ENCODE measurements around the gene FAM168A. TPM values are rescaled to one million over a fixed set of nuclear protein-coding genes. Genes with fewer than 3 reads are reported as not detected.

The FAM168A gene
- total and polyA plus RNA-seq, 4 donors, result 4.8 to 14.6 (median 9.1) TPM

GRCh38 chr11:73469401-73469800 lies 128.5 kb downstream of the FAM168A start:
- no peak for TF ChIP-seq EGR1 (IDR thresholded peaks at IDR 0.05; ENCODE audit: low read depth in 2 of 2)
- no peak for TF ChIP-seq RAD21 (IDR thresholded peaks at IDR 0.05)
- no peak for TF ChIP-seq REST (IDR thresholded peaks at IDR 0.05)
- no peak for TF ChIP-seq JUND (IDR thresholded peaks at IDR 0.05)
- no peak for TF ChIP-seq FOXA2 (IDR thresholded peaks at IDR 0.05)
- TF ChIP-seq RXRA (IDR thresholded peaks at IDR 0.05), result no peak
- TF ChIP-seq, protein P1, sequence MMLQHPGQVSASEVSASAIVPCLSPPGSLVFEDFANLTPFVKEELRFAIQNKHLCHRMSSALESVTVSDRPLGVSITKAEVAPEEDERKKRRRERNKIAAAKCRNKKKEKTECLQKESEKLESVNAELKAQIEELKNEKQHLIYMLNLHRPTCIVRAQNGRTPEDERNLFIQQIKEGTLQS (IDR thresholded peaks at IDR 0.05), result no peak
- TF ChIP-seq, protein P2, sequence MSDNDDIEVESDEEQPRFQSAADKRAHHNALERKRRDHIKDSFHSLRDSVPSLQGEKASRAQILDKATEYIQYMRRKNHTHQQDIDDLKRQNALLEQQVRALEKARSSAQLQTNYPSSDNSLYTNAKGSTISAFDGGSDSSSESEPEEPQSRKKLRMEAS (IDR thresholded peaks at IDR 0.05), result no peak
- TF ChIP-seq CTCF (IDR thresholded peaks at IDR 0.05; ENCODE audit: low read depth, low read length, missing input control), result no peak
- TF ChIP-seq ZBTB33 (IDR thresholded peaks at IDR 0.05), result no peak
- no peak for TF ChIP-seq HNF4A (conservative IDR thresholded peaks at IDR 0.05)
- Histone ChIP-seq H3K4me1 (ENCODE audit: control insufficient read depth in 4 of 4, insufficient read depth in 4 of 4, low read length in 3 of 4) (peaks cover 0 to 4% (median 0%) of the 10 kb centered on the region in 4 donors), H3K9ac (ENCODE audit: low read depth in 1 of 2, low read length in 2 of 2) (no peak overlapping the region), H3K36me3 (ENCODE audit: control insufficient read depth in 4 of 4, insufficient read depth in 3 of 4, low read depth in 1 of 4, low read length in 3 of 4) (no peaks in the 10 kb centered on the region), H3K27me3 (ENCODE audit: control insufficient read depth in 4 of 4, insufficient read depth in 4 of 4, low read length in 3 of 4) (no peaks in the 10 kb centered on the region), H3K4me3 (ENCODE audit: low read depth in 1 of 3, low read length in 3 of 3) (no peak overlapping the region), H3K27ac (ENCODE audit: low read depth in 1 of 2, low read length in 2 of 2) (no peak overlapping the region), H3K9me3 (ENCODE audit: control insufficient read depth in 4 of 4, low read length in 3 of 4) (no peaks in the 10 kb centered on the region)
- DNase-seq (ENCODE audit: low spot score), result no peak
- 76% methylated on average over 3 of the region's 3 CpGs for WGBS

- Histone ChIP-seq H3K4me1 (ENCODE audit: control insufficient read depth in 4 of 4, insufficient read depth in 4 of 4, low read length in 3 of 4) (peaks cover 0 to 4% (median 0%) of the 10 kb centered on the region in 4 donors), H3K27ac (ENCODE audit: low read depth in 1 of 2, low read length in 2 of 2) (no peak overlapping the region), H3K27me3 (ENCODE audit: control insufficient read depth in 4 of 4, insufficient read depth in 4 of 4, low read length in 3 of 4) (no peaks in the 10 kb centered on the region), H3K9ac (ENCODE audit: low read depth in 1 of 2, low read length in 2 of 2) (no peak overlapping the region), H3K9me3 (ENCODE audit: control insufficient read depth in 4 of 4, low read length in 3 of 4) (no peaks in the 10 kb centered on the region), H3K36me3 (ENCODE audit: control insufficient read depth in 4 of 4, insufficient read depth in 3 of 4, low read depth in 1 of 4, low read length in 3 of 4) (no peaks in the 10 kb centered on the region), H3K4me3 (ENCODE audit: low read depth in 1 of 3, low read length in 3 of 3) (no peak overlapping the region)
- no peak for DNase-seq (ENCODE audit: low spot score)
- 92% methylated on average over 3 of the region's 3 CpGs for WGBS
- TF ChIP-seq, protein P2 (IDR thresholded peaks at IDR 0.05), result no peak
- TF ChIP-seq SP1 (IDR thresholded peaks at IDR 0.05) (no peak), TAF1 (conservative IDR thresholded peaks at IDR 0.05) (no peak), CTCF (IDR thresholded peaks at IDR 0.05; ENCODE audit: low read depth, low read length, missing input control) (no peak), ZBTB33 (IDR thresholded peaks at IDR 0.05) (no peak), NR2F2 (IDR thresholded peaks at IDR 0.05) (no peak), EGR1 (IDR thresholded peaks at IDR 0.05; ENCODE audit: low read depth in 2 of 2) (no peak), HNF4G (IDR thresholded peaks at IDR 0.05) (no peak), HNF4A (conservative IDR thresholded peaks at IDR 0.05) (no peak), JUND (IDR thresholded peaks at IDR 0.05) (no peak)
These were observed 129.2 kb downstream of the FAM168A start for GRCh38 chr11:73468590-73469161.

All from liver (tissue), 9 donors.